ENCODE results near the gene RXRA.

RXRA gene

DNA sequence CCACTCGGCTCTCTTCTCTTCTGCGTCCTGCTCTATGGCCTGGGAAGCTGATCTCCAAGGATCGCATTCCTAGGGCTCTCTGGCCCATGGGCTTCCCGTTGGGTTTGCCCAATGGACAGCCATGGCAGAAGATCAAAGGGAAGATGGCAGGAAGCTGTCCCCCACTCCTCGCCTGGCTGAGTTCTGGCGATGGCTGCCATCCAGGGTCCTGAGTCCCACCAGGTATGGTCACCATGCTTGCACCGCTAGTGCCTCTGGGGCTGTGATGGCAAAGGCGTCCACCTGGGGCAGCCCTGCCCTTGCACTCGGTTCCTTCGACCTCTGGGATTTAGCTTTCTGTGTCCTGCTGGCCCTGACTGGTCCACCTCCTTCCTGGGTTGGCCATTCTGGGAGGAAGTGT lies 156.0 kb downstream of the RXRA start:
- in situ Hi-C loops (cut with MboI; ENCODE audit: low sequenced_read_pairs, unreplicated experiment) = no loop called here
- no peak for TF ChIP-seq CTCF (IDR thresholded peaks at IDR 0.05; ENCODE audit: borderline replicate concordance, control extremely low read depth, extremely low read depth, insufficient read depth, missing control alignments)
- no peak for DNase-seq (ENCODE audit: low spot score)

GRCh38 chr9:134483361-134484184 lies 157.3 kb downstream of the RXRA start:
- no peak for TF ChIP-seq CTCF (IDR thresholded peaks at IDR 0.05; ENCODE audit: borderline replicate concordance, control extremely low read depth, extremely low read depth, insufficient read depth, missing control alignments)
- DNase-seq (ENCODE audit: low spot score) = no peak
- in situ Hi-C loops (cut with MboI; ENCODE audit: low sequenced_read_pairs, unreplicated experiment) = no loop called here

- no peak for TF ChIP-seq CTCF (IDR thresholded peaks at IDR 0.05; ENCODE audit: borderline replicate concordance, control extremely low read depth, extremely low read depth, insufficient read depth, missing control alignments)
- in situ Hi-C loops (cut with MboI; ENCODE audit: low sequenced_read_pairs, unreplicated experiment) = no loop called here
- no peak for DNase-seq (ENCODE audit: low spot score)
Observed at GRCh38 chr9:134484479-134484878, 158.2 kb downstream of the RXRA start.

- in situ Hi-C loops (cut with MboI; ENCODE audit: low sequenced_read_pairs, unreplicated experiment) = no loop called here
- no peak for DNase-seq (ENCODE audit: low spot score)
- no peak for TF ChIP-seq CTCF (IDR thresholded peaks at IDR 0.05; ENCODE audit: borderline replicate concordance, control extremely low read depth, extremely low read depth, insufficient read depth, missing control alignments)
Observed at GRCh38 chr9:134485653-134486052, 159.4 kb downstream of the RXRA start.

GRCh38 chr9:134486143-134486591 lies 159.9 kb downstream of the RXRA start:
- no peak for TF ChIP-seq CTCF (IDR thresholded peaks at IDR 0.05; ENCODE audit: borderline replicate concordance, control extremely low read depth, extremely low read depth, insufficient read depth, missing control alignments)
- in situ Hi-C loops (cut with MboI; ENCODE audit: low sequenced_read_pairs, unreplicated experiment) = no loop called here
- no peak for DNase-seq (ENCODE audit: low spot score)

DNA sequence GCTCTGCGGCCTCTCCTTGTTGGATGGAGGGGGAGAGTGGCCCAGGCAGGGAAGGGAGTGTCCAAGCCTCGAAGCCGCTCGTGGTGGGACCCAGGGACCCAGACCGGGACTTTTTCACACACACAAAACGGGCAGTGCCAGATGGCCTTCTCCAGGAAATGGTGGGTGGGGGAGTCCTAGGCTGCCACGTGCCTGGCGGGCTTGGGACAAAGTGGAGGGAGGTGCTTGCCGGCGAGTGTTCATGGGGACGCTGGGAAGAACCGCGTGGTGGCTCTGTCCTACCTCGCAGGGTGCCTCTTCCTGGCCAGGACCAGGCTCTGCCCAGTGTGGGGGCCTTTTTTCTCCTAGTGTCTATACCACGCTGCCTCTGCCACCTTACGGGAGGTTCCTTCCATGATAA lies 160.3 kb downstream of the RXRA start:
- TF ChIP-seq CTCF (IDR thresholded peaks at IDR 0.05; ENCODE audit: borderline replicate concordance, control extremely low read depth, extremely low read depth, insufficient read depth, missing control alignments) = no peak
- no peak for DNase-seq (ENCODE audit: low spot score)
- in situ Hi-C loops (cut with MboI; ENCODE audit: low sequenced_read_pairs, unreplicated experiment) = no loop called here
